Measurements from ENCODE around the gene PML.

DNA sequence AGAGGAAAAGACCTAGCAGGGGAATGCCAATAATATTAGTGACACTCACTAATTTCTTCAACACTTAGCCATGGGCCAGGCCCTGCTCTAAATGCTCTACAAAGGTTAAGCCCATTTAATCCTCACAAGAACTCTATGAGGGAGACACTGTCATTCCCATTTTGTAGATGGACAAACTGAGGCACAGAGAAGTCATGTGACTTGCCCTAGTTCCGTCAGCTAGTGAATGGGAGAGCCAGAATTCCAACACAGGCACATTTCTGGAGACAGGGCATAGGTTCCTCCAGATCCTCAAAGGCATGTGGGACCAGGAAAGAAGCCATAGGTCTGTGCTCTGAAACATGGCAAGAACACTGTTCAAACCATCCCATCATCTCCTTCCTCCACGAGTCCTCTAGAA is 36.7 kb upstream of the PML start:
- TF ChIP-seq, protein P1, sequence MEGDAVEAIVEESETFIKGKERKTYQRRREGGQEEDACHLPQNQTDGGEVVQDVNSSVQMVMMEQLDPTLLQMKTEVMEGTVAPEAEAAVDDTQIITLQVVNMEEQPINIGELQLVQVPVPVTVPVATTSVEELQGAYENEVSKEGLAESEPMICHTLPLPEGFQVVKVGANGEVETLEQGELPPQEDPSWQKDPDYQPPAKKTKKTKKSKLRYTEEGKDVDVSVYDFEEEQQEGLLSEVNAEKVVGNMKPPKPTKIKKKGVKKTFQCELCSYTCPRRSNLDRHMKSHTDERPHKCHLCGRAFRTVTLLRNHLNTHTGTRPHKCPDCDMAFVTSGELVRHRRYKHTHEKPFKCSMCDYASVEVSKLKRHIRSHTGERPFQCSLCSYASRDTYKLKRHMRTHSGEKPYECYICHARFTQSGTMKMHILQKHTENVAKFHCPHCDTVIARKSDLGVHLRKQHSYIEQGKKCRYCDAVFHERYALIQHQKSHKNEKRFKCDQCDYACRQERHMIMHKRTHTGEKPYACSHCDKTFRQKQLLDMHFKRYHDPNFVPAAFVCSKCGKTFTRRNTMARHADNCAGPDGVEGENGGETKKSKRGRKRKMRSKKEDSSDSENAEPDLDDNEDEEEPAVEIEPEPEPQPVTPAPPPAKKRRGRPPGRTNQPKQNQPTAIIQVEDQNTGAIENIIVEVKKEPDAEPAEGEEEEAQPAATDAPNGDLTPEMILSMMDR (IDR thresholded peaks at IDR 0.05): no peak
- TF ChIP-seq POLR2A (IDR thresholded peaks at IDR 0.05): no peak

Measured in tibial nerve (tissue), 3 donors.